Mesenchymal stem cell (in vitro differentiated cells and primary cell): Measurements from ENCODE around the gene BRINP1.

Experiments
- DNase-seq: peaks from one replicate; pipeline ENCODE4 v3.0.0-alpha.2; 2013
- H2AFZ ChIP-seq: one replicate; pipeline ENCODE4 v1.6.1; 2013; ENCODE audit warnings: low read depth, mild to moderate bottlenecking, control low read depth, inconsistent platforms, low read length, moderate library complexity
- H2AK5ac ChIP-seq: 2 replicates; pipeline ENCODE4 v1.6.1; 2013; ENCODE audit warnings: low read length, moderate library complexity, mild to moderate bottlenecking, inconsistent platforms; ENCODE audit not compliant: severe bottlenecking
- H2BK120ac ChIP-seq: one replicate; pipeline ENCODE4 v1.6.1; 2013; ENCODE audit warnings: low read depth, mild to moderate bottlenecking, inconsistent platforms, low read length, moderate library complexity
- H2BK12ac ChIP-seq, 2 experiments: one replicate each; pipeline ENCODE4 v1.6.1; 2013; ENCODE audit warnings: inconsistent platforms in 2 of 2, low read length in 2 of 2, mild to moderate bottlenecking in 2 of 2, moderate library complexity in 2 of 2, control low read depth in 1 of 2
- H2BK15ac ChIP-seq: one replicate; pipeline ENCODE4 v1.6.1; 2013; ENCODE audit warnings: mild to moderate bottlenecking, low read depth, inconsistent platforms; ENCODE audit not compliant: poor library complexity, severe bottlenecking
- H2BK5ac ChIP-seq: 2 replicates; pipeline ENCODE4 v1.6.1; 2013; ENCODE audit warnings: low read depth, mild to moderate bottlenecking, low read length, control low read depth, inconsistent platforms; ENCODE audit not compliant: poor library complexity, severe bottlenecking
- H3K14ac ChIP-seq, 2 experiments: one replicate each; pipeline ENCODE4 v1.6.1; 2013; ENCODE audit warnings: inconsistent platforms in 2 of 2, low read length in 2 of 2, control low read depth in 1 of 2, mild to moderate bottlenecking in 1 of 2, moderate library complexity in 1 of 2
- H3K18ac ChIP-seq, 2 experiments: one replicate each; pipeline ENCODE4 v1.6.1; 2013; ENCODE audit warnings: inconsistent platforms in 2 of 2, low read length in 2 of 2, control low read depth in 1 of 2, low read depth in 1 of 2, mild to moderate bottlenecking in 1 of 2
- H3K23ac ChIP-seq, 2 experiments: one replicate each; pipeline ENCODE4 v1.6.1; 2013; ENCODE audit warnings: inconsistent platforms in 2 of 2, low read length in 2 of 2, mild to moderate bottlenecking in 2 of 2, moderate library complexity in 2 of 2, control low read depth in 1 of 2
- H3K27ac ChIP-seq: 2 replicates; pipeline ENCODE4 v1.5.1; 2013; ENCODE audit warnings: mild to moderate bottlenecking, moderate library complexity, low read length, control low read depth, inconsistent platforms; ENCODE audit not compliant: poor library complexity, severe bottlenecking
- H3K27me3 ChIP-seq, 2 experiments: 2 replicates each; pipeline versions ENCODE4 v1.6.1 to v1.7.0; 2013; ENCODE audit warnings: low read length in 2 of 2, mild to moderate bottlenecking in 2 of 2, moderate library complexity in 2 of 2, control low read depth in 1 of 2, inconsistent platforms in 1 of 2; ENCODE audit not compliant: control insufficient read depth in 1 of 2, insufficient read depth in 1 of 2
- H3K36me3 ChIP-seq, 2 experiments: 2 replicates each; pipeline versions ENCODE4 v1.6.1 to v1.7.0; 2013; ENCODE audit warnings: low read length in 2 of 2, control low read depth in 1 of 2, inconsistent platforms in 1 of 2, low read depth in 1 of 2, mild to moderate bottlenecking in 1 of 2; ENCODE audit not compliant: insufficient read depth in 2 of 2, control insufficient read depth in 1 of 2
- H3K4ac ChIP-seq, 2 experiments: one replicate each; pipeline ENCODE4 v1.6.1; 2013; ENCODE audit warnings: inconsistent platforms in 2 of 2, low read length in 2 of 2, mild to moderate bottlenecking in 2 of 2, moderate library complexity in 2 of 2, control low read depth in 1 of 2, low read depth in 1 of 2
- H3K4me1 ChIP-seq: 2 replicates; pipeline ENCODE4 v1.6.1; 2013; ENCODE audit warnings: low read depth, low read length, control low read depth; ENCODE audit not compliant: control insufficient read depth, insufficient read depth
- H3K4me2 ChIP-seq: 2 replicates; pipeline ENCODE4 v1.6.1; 2013; ENCODE audit warnings: low read length, mild to moderate bottlenecking, inconsistent platforms; ENCODE audit not compliant: poor library complexity, severe bottlenecking
- H3K4me3 ChIP-seq, 2 experiments: 2 replicates each; pipeline versions ENCODE4 v1.5.1 to v1.7.0; 2013; ENCODE audit warnings: low read length in 2 of 2, mild to moderate bottlenecking in 2 of 2, control low read depth in 1 of 2, low read depth in 1 of 2; ENCODE audit not compliant: insufficient read depth in 1 of 2
- H3K79me1 ChIP-seq: replicated peaks from 2 replicates; pipeline ENCODE4 v1.6.1; 2013; ENCODE audit warnings: mild to moderate bottlenecking, control low read depth, low read length, inconsistent platforms; ENCODE audit not compliant: poor library complexity, severe bottlenecking
- H3K9ac ChIP-seq: 2 replicates; pipeline ENCODE4 v1.7.0; 2013; ENCODE audit warnings: mild to moderate bottlenecking, low read length, moderate library complexity
- H3K9me3 ChIP-seq: 2 replicates; pipeline ENCODE4 v1.7.0; 2013; ENCODE audit warnings: mild to moderate bottlenecking, low read length; ENCODE audit not compliant: control insufficient read depth
- H4K8ac ChIP-seq: one replicate; pipeline ENCODE4 v1.6.1; 2013; ENCODE audit warnings: inconsistent platforms, mild to moderate bottlenecking, low read length, moderate library complexity
- H4K91ac ChIP-seq: one replicate; pipeline ENCODE4 v1.6.1; 2013; ENCODE audit warnings: mild to moderate bottlenecking, low read length, inconsistent platforms
- WGBS: methylation state at CpG from one replicate; pipeline ENCODE4 v1.1.7; 2013; ENCODE audit warnings: mixed read lengths; 5-methylcytosine and 5-hydroxymethylcytosine counted together

Gene BRINP1

DNA sequence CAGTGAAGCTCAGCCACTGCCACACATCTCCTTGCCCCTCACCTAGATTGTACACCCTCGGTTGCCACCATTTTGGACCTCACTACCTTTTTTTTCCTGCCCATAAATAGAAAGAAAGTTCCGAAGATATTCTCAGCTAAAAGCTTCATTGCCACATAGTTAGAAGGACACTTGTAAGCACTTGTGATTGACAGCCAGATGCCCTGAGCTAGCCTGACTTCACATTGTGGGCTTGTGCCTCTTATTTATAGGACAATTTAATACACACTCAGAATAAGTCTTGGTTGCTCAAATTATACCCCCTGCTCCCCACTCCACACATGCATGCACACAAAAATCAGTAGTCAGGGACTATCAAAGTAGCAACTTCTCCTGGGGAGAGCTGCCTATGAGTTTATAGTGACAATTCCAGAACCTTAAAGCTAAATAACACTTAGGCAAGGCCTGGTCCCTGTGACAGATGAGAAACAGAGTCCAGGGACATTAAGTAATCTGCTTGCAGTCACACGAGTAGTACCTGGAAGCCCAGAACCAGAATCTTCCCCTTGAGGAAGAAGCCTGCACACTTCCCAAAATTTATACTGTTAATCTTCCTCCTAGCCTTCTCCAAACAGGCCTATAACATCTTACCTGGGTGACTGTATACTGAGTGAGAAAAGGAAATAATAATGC is 184.8 kb downstream of the BRINP1 start:
- H3K4me1 ChIP-seq: no peaks in the 10 kb centered on the region
- no peak overlapping the region for H3K4me3 ChIP-seq
- no peak overlapping the region for H2BK12ac ChIP-seq
- H3K27ac ChIP-seq: no peak overlapping the region
- no peaks in the 10 kb centered on the region for H3K27me3 ChIP-seq
- H2BK120ac ChIP-seq: no peak overlapping the region
- no peak overlapping the region for H3K4ac ChIP-seq
- H2AFZ ChIP-seq: no peak overlapping the region
- H3K23ac ChIP-seq: no peak overlapping the region
- DNase-seq: no peak
- H4K91ac ChIP-seq: no peak overlapping the region
- H2BK15ac ChIP-seq: no peak overlapping the region
- no peak overlapping the region for H3K14ac ChIP-seq
- whole genome bisulfite sequencing: 73% methylated on average over 3 of the region's 3 CpGs
- H3K18ac ChIP-seq: no peak overlapping the region
- H2BK5ac ChIP-seq: no peak overlapping the region
- H3K36me3 ChIP-seq: no peaks in the 10 kb centered on the region
- H4K8ac ChIP-seq: no peak overlapping the region
- H3K9ac ChIP-seq: no peak overlapping the region
- no peaks in the 10 kb centered on the region for H3K9me3 ChIP-seq
- no peaks in the 10 kb centered on the region for H3K79me1 ChIP-seq
- no peak overlapping the region for H2AK5ac ChIP-seq
- no peak overlapping the region for H3K4me2 ChIP-seq

DNA sequence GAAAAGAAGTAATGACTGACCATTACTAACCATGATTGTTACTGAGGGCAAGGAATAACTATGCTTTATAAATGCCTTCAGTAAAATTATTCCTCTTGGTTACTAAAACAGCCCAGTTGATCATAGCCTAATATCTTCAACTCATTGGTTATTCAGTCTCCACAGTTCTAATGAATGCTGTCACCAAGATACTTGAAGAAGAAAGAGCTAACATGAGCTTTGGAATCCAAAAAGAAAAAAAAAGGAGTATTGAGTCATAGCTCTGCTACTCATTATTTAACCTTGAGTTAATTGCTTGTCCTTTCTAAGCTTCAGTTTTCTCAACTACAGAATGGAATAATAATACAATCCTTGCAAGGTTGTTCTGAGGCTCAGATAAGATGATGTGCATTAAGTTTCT is 187.7 kb downstream of the BRINP1 start:
- H3K23ac ChIP-seq: no peak overlapping the region
- no peak overlapping the region for H3K4me3 ChIP-seq
- no peaks in the 10 kb centered on the region for H3K9me3 ChIP-seq
- H3K27ac ChIP-seq: no peak overlapping the region
- H3K4me2 ChIP-seq: no peak overlapping the region
- no peak overlapping the region for H2AFZ ChIP-seq
- H3K4ac ChIP-seq: no peak overlapping the region
- no peaks in the 10 kb centered on the region for H3K27me3 ChIP-seq
- H4K8ac ChIP-seq: no peak overlapping the region
- H3K36me3 ChIP-seq: no peaks in the 10 kb centered on the region
- no peak overlapping the region for H2BK15ac ChIP-seq
- H3K9ac ChIP-seq: no peak overlapping the region
- H3K79me1 ChIP-seq: no peaks in the 10 kb centered on the region
- H2AK5ac ChIP-seq: no peak overlapping the region
- H3K18ac ChIP-seq: no peak overlapping the region
- no peaks in the 10 kb centered on the region for H3K4me1 ChIP-seq
- DNase-seq: no peak
- no peak overlapping the region for H2BK120ac ChIP-seq
- H4K91ac ChIP-seq: no peak overlapping the region
- H3K14ac ChIP-seq: no peak overlapping the region
- H2BK5ac ChIP-seq: no peak overlapping the region
- no peak overlapping the region for H2BK12ac ChIP-seq

DNA sequence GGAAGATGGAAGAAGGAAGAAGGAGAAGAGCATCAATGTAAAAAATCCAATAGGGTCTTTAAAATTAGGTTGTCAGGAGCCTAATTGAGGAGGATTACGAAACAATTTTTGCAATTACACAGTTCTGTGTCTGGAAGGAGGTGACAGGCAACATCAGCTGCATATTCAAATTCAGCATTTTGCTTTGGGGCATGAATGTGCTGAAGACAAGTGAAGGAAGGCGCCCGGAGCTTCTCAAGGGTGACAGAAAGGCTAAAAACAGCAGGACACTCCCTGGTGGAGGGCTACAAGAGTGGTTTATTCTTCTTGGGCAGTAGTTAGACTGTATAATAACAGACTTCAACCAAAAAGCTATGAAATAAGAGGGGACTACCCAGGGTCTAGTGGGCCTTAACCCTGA is 188.3 kb downstream of the BRINP1 start:
- Histone ChIP-seq H2AK5ac (no peak overlapping the region), H3K27me3 (no peaks in the 10 kb centered on the region)

DNA sequence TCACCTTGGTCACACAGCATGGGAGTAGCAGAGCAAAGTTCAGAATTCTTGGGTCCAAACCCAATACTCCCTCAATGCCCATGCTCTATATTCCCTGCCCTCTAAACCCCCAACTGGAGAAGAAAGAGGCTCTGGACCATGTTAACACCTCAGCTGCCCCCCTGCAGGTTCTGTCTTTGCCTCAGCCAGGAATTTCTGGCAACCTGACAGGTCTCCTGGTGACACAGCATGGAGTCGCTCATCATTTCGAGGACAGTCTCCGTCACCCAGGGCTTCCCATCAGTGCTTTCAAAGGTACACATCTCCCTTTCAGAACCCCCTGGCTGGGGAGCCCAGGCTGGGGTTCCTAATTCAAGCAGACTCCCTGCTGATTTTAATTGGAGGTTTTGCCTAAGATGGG is 189.5 kb downstream of the BRINP1 start:
- H3K4me1 ChIP-seq: no peaks in the 10 kb centered on the region

More for the DNA sequence above, 188.3 kb downstream of the BRINP1 start:
- H3K4me1 ChIP-seq: no peaks in the 10 kb centered on the region
- H3K79me1 ChIP-seq: no peaks in the 10 kb centered on the region
- no peaks in the 10 kb centered on the region for H3K36me3 ChIP-seq
- H3K4me3 ChIP-seq: no peak overlapping the region
- H3K9me3 ChIP-seq: no peaks in the 10 kb centered on the region
- H2BK5ac ChIP-seq: no peak overlapping the region
- H3K18ac ChIP-seq: no peak overlapping the region
- no peak overlapping the region for H3K27ac ChIP-seq
- WGBS: 69% methylated on average over 3 of the region's 3 CpGs
- H2BK12ac ChIP-seq: no peak overlapping the region
- H3K23ac ChIP-seq: no peak overlapping the region
- no peak overlapping the region for H3K4ac ChIP-seq
- no peak overlapping the region for H4K8ac ChIP-seq
- H3K14ac ChIP-seq: no peak overlapping the region
- no peak for DNase-seq
- no peak overlapping the region for H2AFZ ChIP-seq
- no peak overlapping the region for H3K4me2 ChIP-seq
- no peak overlapping the region for H2BK120ac ChIP-seq
- no peak overlapping the region for H4K91ac ChIP-seq
- no peak overlapping the region for H3K9ac ChIP-seq
- no peak overlapping the region for H2BK15ac ChIP-seq

More for the DNA sequence above, 189.5 kb downstream of the BRINP1 start:
- Histone ChIP-seq H2BK15ac (no peak overlapping the region), H2BK12ac (no peak overlapping the region), H3K36me3 (no peaks in the 10 kb centered on the region), H2AK5ac (no peak overlapping the region), H3K9me3 (no peaks in the 10 kb centered on the region), H3K18ac (no peak overlapping the region), H2BK5ac (no peak overlapping the region), H3K14ac (no peak overlapping the region), H3K79me1 (no peaks in the 10 kb centered on the region), H2AFZ (no peak overlapping the region), H3K9ac (no peak overlapping the region), H2BK120ac (no peak overlapping the region), H4K8ac (no peak overlapping the region), H3K4ac (no peak overlapping the region), H3K27ac (no peak overlapping the region), H3K23ac (no peak overlapping the region), H3K27me3 (no peaks in the 10 kb centered on the region), H4K91ac (no peak overlapping the region), H3K4me2 (no peak overlapping the region), H3K4me3 (no peak overlapping the region)
- WGBS: 100% methylated on average over 1 of the region's 3 CpGs
- no peak for DNase-seq
